Left ventricle myocardium inferior (tissue), 1 donor: Measurements from ENCODE around the gene PTGES2. TPM values are rescaled to one million over a fixed set of nuclear protein-coding genes. Genes with fewer than 3 reads are reported as not detected.
A peak's percentile ranks its signal among the peaks of the same experiment; 100 is the strongest.

Source experiments
- DNase-seq: peaks from one replicate; pipeline ENCODE4 v3.0.0-alpha.2; 2020
- H3K27ac ChIP-seq: fragments of 200-600 bp; replicated peaks from 2 replicates; pipeline ENCODE4 v1.8.0; 2021
- H3K27me3 ChIP-seq: fragments of 200-600 bp; 2 replicates; pipeline ENCODE4 v1.8.0; 2021; ENCODE audit warnings: low read depth
- H3K36me3 ChIP-seq: fragments of 200-600 bp; 2 replicates; pipeline ENCODE4 v1.8.0; 2021
- H3K4me1 ChIP-seq: fragments of 200-600 bp; 2 replicates; pipeline ENCODE4 v1.8.0; 2021
- H3K4me3 ChIP-seq: fragments of 200-600 bp; 2 replicates; pipeline ENCODE4 v1.8.0; 2021; ENCODE audit warnings: mild to moderate bottlenecking, moderate library complexity
- H3K9me3 ChIP-seq: fragments of 200-600 bp; replicated peaks from 2 replicates; pipeline ENCODE4 v1.8.0; 2021
- CTCF ChIP-seq: fragments of 200-600 bp; IDR thresholded peaks from 2 replicates; pipeline ENCODE4 v1.8.0; 2021; ENCODE audit warnings: antibody characterized with exemption, mild to moderate bottlenecking, borderline replicate concordance
- intact Hi-C: fragments of 100-400 bp; cut with micrococcal nuclease; formaldehyde crosslinking; loops from one replicate; pipeline ENCODE4 v1.11.0; 2022
- total RNA-seq: library from RNA; stranded (reverse); fragmentation: NEBNext Ultra II Directional; extraction: Animal tissue kit (Norgen Biotek cat#: 25700); gene quantifications from one replicate; pipeline ENCODE4 v1.2.1, GENCODE V29; 2021
- donor health status: DM: no; HTN: yes; CAD: no; lungs with severe emphysema.

Gene PTGES2
- total RNA-seq, 1 donor from 2014 or later: 141 TPM

- H3K27me3 ChIP-seq: no peaks in the 10 kb centered on the region
- H3K4me1 ChIP-seq: peaks cover 29% of the 10 kb centered on the region
- DNase-seq: no peak
- H3K36me3 ChIP-seq: peaks cover 61% of the 10 kb centered on the region
- H3K27ac ChIP-seq: no peak overlapping the region
- H3K9me3 ChIP-seq: no peaks in the 10 kb centered on the region
- intact Hi-C loops: no loop called here
- no peak for TF ChIP-seq CTCF
- H3K4me3 ChIP-seq: no peak overlapping the region
These were observed 36.2 kb upstream of the PTGES2 start for GRCh38 chr9:128163523-128164306.

- intact Hi-C loops: no loop called here
- peaks cover 54% of the 10 kb centered on the region for H3K36me3 ChIP-seq
These were observed 35.5 kb upstream of the PTGES2 start for GRCh38 chr9:128163027-128163515.

GRCh38 chr9:128162215-128163026, 34.9 kb upstream of the PTGES2 start:
- peaks cover 48% of the 10 kb centered on the region for H3K36me3 ChIP-seq

More at GRCh38 chr9:128163027-128163515, 35.5 kb upstream of the PTGES2 start:
- peaks cover 29% of the 10 kb centered on the region for H3K4me1 ChIP-seq
- H3K9me3 ChIP-seq: no peaks in the 10 kb centered on the region
- no peak overlapping the region for H3K27ac ChIP-seq
- no peak for DNase-seq
- no peak overlapping the region for H3K4me3 ChIP-seq
- TF ChIP-seq CTCF: no peak
- no peaks in the 10 kb centered on the region for H3K27me3 ChIP-seq

GRCh38 chr9:128161215-128161902, 33.8 kb upstream of the PTGES2 start:
- Histone ChIP-seq H3K27ac (no peak overlapping the region), H3K9me3 (no peaks in the 10 kb centered on the region), H3K27me3 (no peaks in the 10 kb centered on the region), H3K4me3 (no peak overlapping the region), H3K36me3 (peaks cover 37% of the 10 kb centered on the region), H3K4me1 (peaks cover 29% of the 10 kb centered on the region)
- DNase-seq: no peak
- no peak for TF ChIP-seq CTCF
- intact Hi-C loops: no loop called here

More at GRCh38 chr9:128162215-128163026, 34.9 kb upstream of the PTGES2 start:
- H3K9me3 ChIP-seq: no peaks in the 10 kb centered on the region
- DNase-seq: peak; percentile 61
- intact Hi-C loops: no loop called here
- peaks cover 29% of the 10 kb centered on the region for H3K4me1 ChIP-seq
- H3K27me3 ChIP-seq: no peaks in the 10 kb centered on the region
- H3K27ac ChIP-seq: peak overlapping the region; percentile 38
- H3K4me3 ChIP-seq: no peak overlapping the region
- TF ChIP-seq CTCF: no peak

GRCh38 chr9:128160603-128160987, 33.1 kb upstream of the PTGES2 start:
- peak overlapping the region; percentile 85 for H3K27ac ChIP-seq
- no peak for TF ChIP-seq CTCF
- DNase-seq: no peak
- intact Hi-C loops: no loop called here
- no peaks in the 10 kb centered on the region for H3K27me3 ChIP-seq
- H3K9me3 ChIP-seq: no peaks in the 10 kb centered on the region
- peak overlapping the region; percentile 85 for H3K4me3 ChIP-seq
- peaks cover 30% of the 10 kb centered on the region for H3K36me3 ChIP-seq
- peaks cover 29% of the 10 kb centered on the region for H3K4me1 ChIP-seq
